Hair follicle dermal papilla cell (primary cell): ENCODE data around the gene NAA10. TPM values are rescaled to one million over a fixed set of nuclear protein-coding genes. Genes with fewer than 3 reads are reported as not detected.

Experiments used
- small RNA-seq: library from RNA; depleted of rRNA; stranded (forward); fragments of <200 nt; gene quantifications from one replicate; pipeline ENCODE3, GENCODE V24; 2012
- total RNA-seq: library from RNA; depleted of rRNA; stranded (reverse); fragments of >200 nt; gene quantifications from 2 replicates; pipeline ENCODE4 v1.2.3, GENCODE V29; 2012

The NAA10 gene
- total RNA-seq: 55.9 and 63.4 TPM in 2 replicates

DNA sequence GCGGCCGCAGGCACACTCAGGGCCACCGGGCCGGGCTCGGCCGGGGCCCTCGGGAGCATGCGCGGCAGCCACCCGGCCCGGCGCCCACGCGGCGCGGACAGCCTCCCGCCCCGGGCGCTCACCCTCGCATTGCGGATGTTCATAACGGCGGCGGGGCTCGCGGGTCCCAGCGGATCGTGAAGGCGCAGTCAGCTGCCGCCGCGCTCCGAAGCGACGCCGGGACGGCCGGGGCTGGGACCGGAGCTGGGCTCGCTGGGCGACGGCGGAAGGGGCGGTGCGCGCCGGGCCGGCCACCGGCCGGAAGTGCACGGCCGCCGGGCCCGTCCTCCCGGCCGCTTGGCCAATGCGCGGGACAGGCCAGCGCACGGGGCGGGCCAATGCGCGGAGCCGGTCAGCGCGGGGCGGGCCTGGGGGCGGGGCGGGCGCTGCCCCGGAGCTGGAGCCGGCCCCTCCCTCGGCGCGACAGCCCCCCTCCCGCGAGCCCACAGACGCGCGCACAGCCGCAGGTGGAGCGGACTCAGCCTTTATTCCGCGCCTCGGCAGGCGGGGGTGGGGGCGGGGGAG, at the start of gene NAA10:
Gene NAA10 (minus strand): TSS at position 276 of the 564 bp plus-strand sequence. CDS start 133 bp downstream, at position 143.

GRCh38 chrX:153972368-153973126, 37.7 kb upstream of the NAA10 start, which contains the start of gene TMEM187:
Gene TMEM187 (plus strand): TSS chrX:153972754. CDS start chrX:153982063, 9,309 bp downstream.

GRCh38 chrX:153971450-153972367, 36.9 kb upstream of the NAA10 start, which contains the start of gene HCFC1:
Gene HCFC1 (minus strand): TSS chrX:153971818. CDS start chrX:153970840, 978 bp downstream.

DNA sequence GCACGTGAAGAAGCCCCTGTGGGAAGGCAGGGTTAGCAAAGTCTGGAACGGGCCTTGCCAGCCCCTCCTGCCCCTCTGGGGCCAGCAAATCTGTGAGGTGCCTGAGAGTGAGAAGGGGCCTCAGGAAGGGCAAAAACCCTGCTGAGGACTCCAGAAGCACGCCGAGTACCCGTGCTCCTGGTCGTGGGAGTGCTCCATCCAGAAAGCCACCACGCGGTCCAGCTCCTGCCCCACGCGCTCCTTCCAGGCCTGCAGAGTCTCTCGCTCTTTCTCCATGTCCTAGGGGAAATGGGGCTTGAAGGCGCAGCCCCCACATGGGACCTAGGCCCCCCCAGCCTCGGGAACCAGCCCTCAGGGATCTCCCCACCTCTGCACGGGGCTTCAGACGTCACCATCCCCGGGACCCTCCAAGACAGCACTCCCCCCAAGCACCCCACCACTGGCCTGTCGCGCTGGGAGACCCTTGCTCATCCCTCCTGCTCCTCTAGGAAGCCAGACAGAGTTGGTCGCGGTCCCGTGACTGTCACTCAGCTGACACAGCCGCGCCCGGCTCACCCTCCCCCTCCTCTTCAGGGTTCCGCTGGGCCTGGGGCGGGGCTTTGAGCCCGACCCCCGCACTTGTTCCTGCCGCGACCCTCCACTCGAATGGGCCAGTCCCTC, 9.4 kb upstream of the NAA10 start, which contains the start of gene RENBP:
Gene RENBP (minus strand): TSS at position 504 of the 660 bp plus-strand sequence. CDS start 33 bp downstream, at position 471.

DNA sequence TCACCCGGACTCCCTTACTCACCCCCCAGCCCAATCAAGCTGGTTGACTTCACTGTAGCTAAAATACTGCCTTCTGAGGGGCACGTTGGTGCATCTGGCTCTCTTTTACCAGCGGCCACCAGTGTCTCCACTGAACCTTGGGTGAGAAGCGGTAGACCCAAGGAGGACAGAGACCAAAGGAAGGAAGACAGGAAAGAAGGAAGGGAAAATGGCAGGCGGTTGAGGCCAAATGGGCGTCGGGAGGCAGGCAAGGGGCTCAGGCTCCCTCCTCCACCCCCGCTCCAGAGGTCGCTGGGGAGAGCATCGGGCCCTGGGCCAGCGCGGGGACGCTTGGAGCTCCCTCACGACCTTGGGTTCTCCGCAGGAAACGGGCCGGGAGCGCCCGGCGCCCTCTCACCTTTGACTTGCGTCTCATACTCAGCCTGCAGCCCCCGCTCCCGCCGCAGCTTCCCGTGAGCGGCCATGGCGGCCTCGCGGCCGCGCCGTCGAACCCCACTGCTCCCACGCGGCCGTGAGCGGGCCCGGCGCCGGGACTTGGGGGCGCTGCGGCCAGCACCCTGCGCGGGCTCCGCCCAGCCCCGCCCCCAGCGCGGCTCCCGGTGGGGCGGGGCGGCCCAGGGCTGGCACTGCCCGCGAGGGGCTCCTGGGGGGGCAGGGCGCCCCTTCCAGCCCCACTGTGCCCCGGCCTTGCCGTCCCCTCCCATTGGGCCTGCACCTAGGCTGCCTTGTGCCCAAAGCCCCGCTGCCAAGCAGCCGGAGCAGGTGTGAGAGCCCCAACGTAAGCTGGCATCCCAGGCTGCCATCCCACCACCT, 8.9 kb downstream of the NAA10 start, which contains the start of gene ARHGAP4:
Gene ARHGAP4 (minus strand): TSS at position 526 of the 813 bp plus-strand sequence. CDS start 62 bp downstream, at position 464.

DNA sequence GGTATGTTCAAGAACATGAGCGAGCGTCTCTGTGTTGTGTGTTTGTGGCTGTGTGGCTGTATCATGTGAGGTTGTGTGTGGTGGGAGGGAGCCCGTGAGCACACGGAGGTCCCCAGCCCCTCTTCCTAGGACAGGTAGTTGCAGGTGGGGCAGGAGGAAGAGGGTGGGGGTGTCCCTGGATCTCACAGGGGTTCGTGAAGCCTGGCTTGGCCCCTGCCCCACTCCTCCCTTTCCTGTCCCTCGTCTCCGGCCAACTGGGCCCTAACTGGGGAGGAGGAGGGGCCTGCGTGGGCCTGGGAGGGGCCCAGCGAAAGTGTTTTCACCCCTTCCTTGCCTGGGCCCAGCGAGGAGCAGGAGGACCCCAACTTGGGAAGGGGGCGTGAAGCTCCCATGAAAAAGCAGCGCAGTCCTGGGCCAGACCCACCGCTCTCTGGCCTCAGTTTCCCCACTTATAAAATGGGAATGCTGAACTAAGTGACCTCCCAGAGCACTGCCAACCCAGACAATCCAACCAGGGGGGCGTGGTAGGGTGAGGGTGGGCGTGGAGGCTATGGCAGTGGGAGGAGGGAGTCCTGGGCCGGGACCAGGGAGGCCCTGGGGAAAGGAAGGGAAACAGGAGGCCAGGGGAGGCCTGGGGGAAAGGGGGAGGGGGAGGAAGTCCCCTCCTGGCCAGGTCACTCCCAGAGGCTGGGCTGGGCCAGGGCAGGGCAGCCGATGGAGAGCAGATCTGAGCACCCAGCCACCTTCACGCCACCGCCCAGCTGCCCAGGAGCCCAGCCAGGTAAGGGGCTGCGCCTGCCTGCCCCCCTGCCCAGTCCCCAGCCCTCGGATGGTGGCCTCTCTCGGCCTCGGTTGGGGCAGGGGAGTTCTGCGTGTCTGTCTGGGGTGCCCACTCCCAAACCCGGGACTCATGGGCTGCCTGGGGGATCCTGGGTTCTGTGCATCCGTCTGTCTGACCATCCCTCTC, 30.6 kb downstream of the NAA10 start, which contains the start of gene AVPR2:
Gene AVPR2 (plus strand): TSS at position 683 of the 967 bp plus-strand sequence. CDS start 473 bp downstream, outside the sequence.

DNA sequence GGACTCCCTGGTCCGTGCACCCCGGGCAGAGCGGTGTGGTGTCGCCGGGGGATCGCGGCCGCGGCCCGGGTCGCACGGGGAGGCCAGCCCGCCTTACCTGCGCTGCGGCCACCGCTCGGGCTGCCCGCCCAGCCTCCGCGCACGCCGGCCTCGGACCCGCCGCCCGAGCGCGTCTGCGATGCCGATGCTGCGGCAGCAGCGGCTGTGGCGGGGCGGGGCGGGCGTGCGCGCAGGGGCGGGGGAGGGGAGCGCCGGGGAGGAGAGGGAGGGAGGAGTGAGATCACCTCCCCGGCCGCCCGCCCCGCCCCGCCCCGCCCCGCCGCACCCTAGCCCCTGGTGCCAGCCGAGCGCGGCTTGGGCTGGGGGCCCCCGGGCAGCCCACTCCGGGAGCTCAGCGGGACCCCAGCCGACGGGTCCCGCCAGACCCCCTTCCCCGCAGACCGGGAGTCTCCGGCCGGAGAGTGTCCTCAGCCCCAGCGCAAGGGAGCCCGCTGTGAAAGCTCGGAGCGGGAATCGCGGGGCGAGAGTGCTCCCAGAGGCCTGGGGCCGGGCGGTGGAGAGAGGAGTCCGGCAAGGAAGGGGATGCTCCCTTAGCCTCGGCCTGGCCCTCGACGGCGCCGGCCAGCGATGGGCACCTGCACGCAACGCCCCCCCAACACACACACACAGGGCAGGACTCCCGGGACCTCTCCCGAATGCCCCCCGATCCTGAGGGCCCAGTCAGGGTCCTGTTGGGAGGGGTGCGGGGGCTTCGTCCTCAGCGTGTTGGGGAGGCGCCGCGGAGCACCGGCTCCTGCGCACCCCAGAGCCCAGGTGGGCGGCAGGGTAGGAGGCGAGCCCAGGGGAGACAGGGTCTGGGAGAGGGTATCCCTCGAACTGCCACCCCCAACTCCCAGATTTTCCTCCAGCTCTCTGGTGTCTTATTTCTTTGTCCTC, 48.6 kb downstream of the NAA10 start, which contains the start of gene L1CAM:
Gene L1CAM (minus strand): TSS at position 206 of the 936 bp plus-strand sequence. CDS start 10,337 bp downstream, outside the sequence.

Small RNA genes lying within 50 kb of the gene (small RNA-seq; reads per million reads assigned to genes)
- gene MIR3202-1: not detected

Other genes with a start within 250 kb of the NAA10 start
- 5.6 and 8.0 TPM in 2 replicates for gene SLC6A8, start 247.1 kb downstream of the NAA10 start, total RNA-seq
- gene BCAP31, start 210.7 kb downstream of the NAA10 start, total RNA-seq: 83.4 and 90.6 TPM in 2 replicates
- 22.1 and 22.3 TPM in 2 replicates for gene ABCD1, start 210.2 kb downstream of the NAA10 start, total RNA-seq
- 7.7 and 9.2 TPM in 2 replicates for gene PLXNB3, start 170.8 kb downstream of the NAA10 start, total RNA-seq
- gene SRPK3, start 154.0 kb downstream of the NAA10 start, total RNA-seq: 0.16 and 0.61 TPM in 2 replicates
- 60.8 and 69.9 TPM in 2 replicates for gene IDH3G, start 140.7 kb downstream of the NAA10 start, total RNA-seq
- gene SSR4, start 140.4 kb downstream of the NAA10 start, total RNA-seq: 121 and 143 TPM in 2 replicates
- 1.6 and 1.8 TPM in 2 replicates for gene PDZD4, start 104.5 kb downstream of the NAA10 start, total RNA-seq
- gene L1CAM, start 48.9 kb downstream of the NAA10 start, total RNA-seq: 47.4 and 72.6 TPM in 2 replicates
- gene AVPR2, start 30.4 kb downstream of the NAA10 start, total RNA-seq: not detected in 2 replicates
- 3.0 and 6.8 TPM in 2 replicates for gene ARHGAP4, start 8.8 kb downstream of the NAA10 start, total RNA-seq
- gene RENBP, start 9.6 kb upstream of the NAA10 start, total RNA-seq: 5.5 and 6.2 TPM in 2 replicates
- 32.9 and 33.0 TPM in 2 replicates for gene HCFC1, start 36.8 kb upstream of the NAA10 start, total RNA-seq
- gene TMEM187, start 37.7 kb upstream of the NAA10 start, total RNA-seq: 7.0 and 7.3 TPM in 2 replicates
- 89.9 and 94.7 TPM in 2 replicates for gene IRAK1, start 84.9 kb upstream of the NAA10 start, total RNA-seq
- 40.7 TPM in 2 replicates for gene MECP2, start 162.7 kb upstream of the NAA10 start, total RNA-seq
- not detected in 2 replicates for gene OPN1LW, start 209.2 kb upstream of the NAA10 start, total RNA-seq
- gene OPN1MW, start 247.6 kb upstream of the NAA10 start, total RNA-seq: not detected in 2 replicates